NCI-H1694 (cell line): ENCODE measurements around the gene COL25A1.
"Not testable (repeated sequence)": the region's sequence is repeated elsewhere in the genome, so short reads cannot be mapped to it uniquely, and the experiment has no call there.

Experiments
- DNase-seq: peaks from one replicate; lab custom pipeline; 2025; lab: John Stamatoyannopoulos, UW

COL25A1 gene

DNA sequence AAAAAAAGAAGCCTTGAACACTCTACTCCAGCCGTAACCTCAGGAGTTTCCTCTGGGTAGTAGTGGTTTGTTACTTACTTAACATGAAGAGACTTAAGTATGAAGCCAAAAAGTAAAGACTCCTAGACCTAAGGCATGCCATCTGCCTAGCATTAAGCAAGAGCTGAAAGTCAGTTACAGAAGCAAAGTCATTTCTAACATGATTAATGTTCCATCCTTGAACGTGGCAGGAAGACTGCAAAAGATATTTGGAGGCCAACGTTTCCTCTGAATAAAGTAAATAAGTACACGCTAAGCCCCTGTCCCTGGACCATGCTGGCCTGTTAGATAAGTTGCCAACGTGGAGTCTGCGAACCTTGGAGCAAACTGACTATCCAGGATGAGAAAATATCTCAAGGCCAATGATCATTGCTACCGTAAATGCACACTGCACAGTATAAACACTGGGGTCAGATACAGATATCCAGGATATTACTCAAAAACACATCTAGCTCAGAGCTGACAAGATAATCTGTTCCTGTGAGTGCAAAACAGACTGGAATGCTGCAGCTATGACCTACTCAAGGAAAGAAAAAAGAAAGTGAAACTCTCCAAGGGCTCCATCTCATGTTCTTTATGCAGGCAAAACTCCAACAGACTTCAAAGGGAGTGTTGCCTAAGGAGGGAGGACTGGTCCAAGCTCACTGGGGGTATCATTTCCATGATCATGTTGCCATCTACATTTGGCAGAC lies 255.8 kb downstream of the COL25A1 start:
- DNase-seq, result no peak

DNA sequence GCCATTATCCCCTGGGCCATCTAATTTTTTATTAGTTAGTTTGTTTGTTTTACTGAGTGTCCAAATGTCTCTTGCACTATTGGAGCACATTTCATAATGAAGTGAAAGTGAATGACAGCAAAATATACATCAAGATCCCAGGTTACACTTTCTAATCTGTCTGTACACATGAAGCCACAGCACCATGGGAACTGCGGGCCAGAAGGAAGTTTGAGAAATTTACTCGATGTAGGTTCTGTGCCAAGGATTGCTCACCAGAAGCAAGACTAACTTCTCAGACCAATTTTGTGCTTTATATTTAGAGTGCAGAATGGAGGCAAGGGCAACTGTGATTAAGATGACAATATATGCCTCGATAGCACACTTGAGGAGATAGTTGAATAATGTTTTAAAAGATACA lies 258.0 kb downstream of the COL25A1 start:
- no peak for DNase-seq

DNA sequence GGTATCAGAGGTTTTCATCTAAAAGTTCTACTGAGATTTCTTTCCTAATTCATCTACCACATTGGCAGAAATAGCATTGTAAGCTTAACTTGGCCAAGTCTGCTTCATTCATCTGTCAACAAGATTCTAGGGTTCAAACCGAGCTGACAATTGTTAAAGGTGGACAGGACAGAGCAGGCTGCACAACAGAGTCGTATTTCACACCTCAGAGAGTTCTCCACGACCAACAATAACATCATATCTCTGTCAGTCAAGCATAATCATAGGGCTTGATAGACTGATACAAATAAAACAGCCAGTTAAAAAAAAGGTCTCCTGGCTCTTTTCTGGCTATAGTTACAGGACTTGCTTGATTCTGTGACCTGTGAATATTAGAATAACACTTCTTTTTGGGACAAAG lies 259.2 kb downstream of the COL25A1 start:
- no peak for DNase-seq

DNA sequence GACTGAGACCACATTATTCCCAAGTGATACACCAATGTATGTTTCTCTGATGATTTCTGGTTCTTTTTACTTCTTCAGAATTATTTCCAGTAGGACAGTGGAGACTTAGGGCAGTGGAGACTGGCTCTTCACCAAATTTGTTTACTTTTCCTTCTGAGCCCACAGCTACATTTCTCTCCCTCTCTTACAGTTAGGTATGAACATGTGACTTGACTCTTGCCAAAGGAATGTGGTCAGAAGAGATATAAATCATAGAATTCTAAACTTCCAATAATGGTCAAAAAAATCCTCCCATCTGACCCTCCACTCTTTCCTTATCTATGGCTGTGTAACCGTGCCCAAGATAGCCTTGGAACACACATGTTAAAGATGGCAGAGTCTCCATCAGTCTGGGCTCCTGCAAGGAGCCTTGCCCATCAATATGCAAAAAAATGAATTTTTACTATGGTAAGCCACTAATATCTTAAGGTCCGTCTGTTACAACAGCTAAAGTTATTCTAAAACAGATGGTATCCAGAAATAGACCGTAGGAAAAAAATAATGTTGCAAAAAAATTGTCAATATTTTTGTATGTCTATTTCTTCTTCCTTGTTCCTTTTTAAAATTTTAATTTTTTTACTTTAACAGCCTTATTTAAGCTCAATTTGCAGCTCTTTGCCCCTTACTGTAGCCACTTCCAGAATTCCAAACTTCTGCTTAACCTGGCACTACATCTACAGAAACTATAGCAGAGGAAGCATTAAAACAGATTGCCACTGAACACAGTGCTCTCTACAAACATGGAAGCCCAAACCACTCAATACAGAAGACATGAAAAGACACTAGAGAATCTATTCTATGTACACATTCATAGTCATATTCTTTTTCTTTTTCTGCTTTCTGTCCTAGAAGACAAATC lies 260.7 kb downstream of the COL25A1 start:
- no peak for DNase-seq

DNA sequence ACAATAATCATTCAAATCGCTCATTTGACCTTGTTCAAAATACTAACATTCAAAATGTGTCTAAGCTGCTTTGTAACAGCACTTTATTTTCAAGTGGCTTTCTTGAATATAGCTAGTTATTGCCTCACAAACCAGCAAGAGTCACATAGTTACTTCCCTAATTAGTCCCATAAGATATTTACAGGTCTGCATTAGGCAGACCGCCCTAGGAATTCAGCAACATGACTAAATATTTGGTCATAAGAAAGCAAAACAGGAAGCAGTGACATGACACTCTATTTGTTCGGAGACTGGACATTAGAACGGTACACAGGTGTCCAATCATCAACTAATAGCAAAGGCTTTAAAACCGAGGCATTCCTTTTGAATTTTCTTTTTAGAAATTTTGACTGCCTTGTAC lies 262.0 kb downstream of the COL25A1 start:
- no peak for DNase-seq

DNA sequence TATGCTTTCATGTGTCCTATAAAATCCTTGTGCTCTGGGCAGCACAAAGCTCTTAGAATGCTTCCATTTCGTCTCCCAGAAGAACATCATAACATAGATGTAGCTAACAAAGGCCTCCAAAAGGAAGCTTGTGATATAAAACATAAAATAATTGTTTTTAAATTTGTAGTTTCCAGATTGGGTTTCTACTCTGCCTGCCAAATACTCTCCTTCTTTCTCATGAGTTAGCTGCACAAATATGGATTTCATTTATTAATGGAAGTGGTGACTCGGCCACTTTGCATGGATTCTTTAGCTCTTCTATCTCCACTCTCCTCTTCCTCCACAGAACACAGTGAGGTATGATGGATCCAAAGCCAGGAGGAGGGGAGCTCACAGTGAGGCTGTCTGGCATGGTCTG lies 265.4 kb downstream of the COL25A1 start:
- no peak for DNase-seq

DNA sequence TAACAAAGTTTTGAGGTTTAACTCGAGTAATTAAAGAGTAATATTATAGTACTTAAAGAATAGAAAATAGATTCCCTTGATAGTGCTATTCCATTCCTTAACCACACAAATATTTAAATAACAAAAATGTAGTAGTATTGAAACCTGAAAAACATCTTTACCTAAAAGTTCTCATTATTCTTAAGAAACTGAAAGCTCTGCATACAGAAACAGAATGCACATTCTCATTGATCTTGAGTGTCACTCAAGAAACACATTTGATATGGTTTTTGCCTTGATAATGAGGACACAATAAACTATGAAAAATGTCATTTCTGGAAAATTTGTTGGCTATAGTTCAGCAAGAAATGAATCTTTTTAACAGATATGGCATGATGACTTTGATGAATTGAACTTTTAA lies 268.5 kb downstream of the COL25A1 start:
- DNase-seq, result no peak

DNA sequence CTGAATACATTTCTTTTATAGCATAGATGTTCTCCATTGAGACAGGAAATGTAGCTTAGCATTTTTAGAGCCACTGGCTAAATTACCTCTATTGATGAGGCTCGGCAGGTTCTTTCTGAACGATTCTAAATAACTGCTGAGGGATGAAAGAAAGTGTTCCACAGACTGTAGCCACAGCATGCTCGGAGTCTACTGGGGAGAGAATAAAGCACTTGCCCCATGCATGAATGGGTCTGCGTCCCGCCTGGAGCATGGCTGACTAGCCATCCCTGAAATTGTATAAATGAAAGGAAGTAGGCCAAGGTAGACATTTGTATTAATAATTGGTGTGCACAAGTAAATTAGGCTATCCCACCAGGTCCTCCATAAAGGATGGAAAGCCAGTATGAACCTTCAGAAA lies 269.8 kb downstream of the COL25A1 start:
- DNase-seq, result no peak

DNA sequence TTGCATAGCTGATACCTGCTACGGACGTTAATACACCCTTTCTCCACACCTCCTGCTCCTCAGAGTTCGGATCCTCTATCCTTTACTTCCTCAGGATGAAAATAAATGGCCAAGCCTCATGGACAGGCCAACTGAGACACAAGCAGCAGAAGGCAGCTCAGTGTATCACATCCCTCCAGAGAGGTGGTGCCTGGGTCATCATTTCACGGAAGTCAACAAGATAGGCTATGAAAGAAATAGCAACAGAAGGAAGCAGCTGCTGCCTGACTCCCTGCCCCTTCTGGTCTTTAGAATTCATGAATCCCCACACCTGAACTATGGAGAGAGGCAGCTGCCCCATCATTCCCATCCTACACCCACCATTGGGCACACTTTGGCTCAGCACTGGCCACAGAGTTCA lies 272.5 kb downstream of the COL25A1 start:
- DNase-seq, result no peak

DNA sequence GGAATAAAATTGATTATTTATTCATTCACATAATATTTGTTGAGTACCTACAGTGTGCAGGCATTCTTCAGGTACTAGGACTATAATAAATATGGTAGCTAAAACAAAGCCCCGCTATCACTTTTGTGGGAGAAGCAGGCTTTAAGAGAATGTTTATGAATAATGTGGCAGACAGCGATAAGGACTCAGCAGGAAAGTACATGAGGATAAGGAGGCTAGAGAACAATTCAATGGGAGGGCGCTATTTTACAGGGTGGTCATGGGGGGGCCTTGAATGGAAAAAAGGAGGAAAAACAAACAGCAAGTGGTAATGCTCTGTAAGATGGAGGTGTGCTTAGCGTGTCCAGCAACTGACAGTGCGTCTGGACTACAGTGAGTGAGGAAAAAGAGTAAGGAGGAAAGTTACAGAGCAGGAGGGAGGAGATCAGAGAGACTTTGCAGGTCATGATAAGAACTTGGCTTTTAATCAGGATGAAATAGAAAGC lies 275.4 kb downstream of the COL25A1 start:
- DNase-seq, result no peak

DNA sequence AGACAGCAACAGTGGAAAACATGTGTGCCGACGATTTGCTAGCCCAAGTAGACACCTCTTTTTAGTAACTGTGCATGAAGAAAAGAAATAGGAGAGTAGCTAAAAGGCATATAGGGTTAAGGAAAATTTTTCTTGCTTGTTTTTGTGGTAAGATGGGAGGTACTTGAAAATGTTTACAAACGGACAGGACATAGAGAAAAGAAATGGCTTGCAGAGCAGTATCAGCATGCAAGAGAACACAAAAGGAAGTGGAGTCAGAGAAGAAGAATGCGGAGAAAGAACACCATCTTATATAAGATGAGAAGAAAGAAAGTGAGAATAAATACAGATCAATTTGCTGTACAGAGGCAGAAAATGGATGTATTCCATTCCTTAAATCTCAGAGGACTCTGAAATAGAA lies 275.9 kb downstream of the COL25A1 start:
- no peak for DNase-seq

DNA sequence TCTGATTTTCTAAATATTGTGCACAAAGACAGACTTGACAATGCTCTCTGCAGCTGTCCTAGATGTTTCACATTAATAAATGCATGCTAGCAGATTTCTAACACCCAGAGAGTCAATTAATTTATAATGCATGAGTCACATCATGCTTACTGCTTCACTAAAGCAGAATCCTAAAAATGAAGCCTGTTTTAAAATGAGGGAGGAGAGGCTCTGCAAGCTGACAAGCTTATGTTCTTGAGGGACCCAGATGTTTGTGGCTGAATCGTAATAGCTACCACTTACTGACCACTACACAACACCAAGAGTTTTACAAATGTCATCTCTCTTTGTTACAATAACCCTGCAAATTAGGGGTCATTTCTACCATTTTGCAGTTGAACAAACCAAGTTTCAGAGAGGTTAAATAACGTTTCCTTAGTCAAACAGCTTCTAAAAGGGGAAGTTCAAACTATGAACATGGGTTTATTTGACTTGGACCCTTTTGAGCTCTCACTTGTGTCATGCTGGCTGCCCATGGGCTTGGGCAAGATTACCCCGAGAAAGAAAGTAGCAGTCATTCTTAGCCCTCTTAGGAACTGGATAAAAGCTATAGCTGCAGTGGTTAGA lies 276.9 kb downstream of the COL25A1 start:
- no peak for DNase-seq

DNA sequence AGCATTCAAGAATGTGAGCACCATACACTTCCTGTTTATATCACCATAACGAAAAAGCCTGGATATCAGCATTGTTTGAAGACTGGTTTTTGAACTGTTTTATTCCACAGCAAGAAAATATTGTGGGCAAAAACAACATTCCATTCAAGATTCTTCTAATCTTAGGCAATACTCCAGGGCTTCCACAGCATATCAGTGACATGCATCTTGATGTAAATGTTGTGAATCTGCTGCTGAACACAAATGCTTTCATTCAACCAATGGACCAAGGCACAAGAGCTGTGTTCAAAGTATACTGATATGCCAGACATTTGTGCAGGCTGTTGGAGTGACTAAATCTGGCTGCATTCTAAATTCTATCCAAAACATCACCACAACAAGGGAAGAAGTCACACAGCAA lies 279.5 kb downstream of the COL25A1 start:
- DNase-seq, result no peak

DNA sequence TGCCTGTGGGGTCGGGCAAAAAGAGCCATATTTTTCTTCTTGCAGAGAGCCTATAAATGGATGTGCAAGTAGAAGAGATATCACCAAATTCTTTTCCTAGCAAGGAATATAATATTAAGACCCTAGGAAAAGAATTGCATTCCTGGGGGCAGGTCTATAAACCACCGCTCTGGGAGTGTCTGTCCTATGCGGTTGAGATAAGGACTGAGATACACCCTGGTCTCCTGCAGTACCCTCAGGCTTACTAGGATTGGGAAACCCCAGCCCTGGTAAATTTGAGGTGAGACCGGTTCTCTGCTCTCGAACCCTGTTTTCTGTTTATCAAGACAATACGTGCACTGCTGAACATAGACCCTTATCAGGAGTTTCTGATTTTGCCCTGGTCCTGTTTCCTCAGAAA lies 280.8 kb downstream of the COL25A1 start:
- not testable (repeated sequence) for DNase-seq

DNA sequence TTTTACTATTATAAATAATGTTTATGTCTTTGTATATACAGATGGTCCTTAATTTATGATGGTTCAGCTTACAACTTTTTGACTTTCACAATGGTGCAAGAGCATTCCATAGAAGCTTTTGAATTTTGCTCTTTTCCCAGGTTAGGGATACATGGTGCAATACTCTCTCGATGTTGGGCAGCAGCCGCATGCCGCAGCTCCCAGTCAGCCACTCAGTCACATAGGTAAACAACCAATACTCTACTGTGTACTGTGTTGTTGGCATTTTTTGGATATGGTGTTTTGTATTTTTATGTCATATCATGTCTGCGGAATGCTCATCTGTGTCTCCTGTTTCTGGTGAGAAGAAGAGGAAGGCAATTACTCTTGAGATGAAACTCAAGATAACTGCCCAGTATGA lies 281.6 kb downstream of the COL25A1 start:
- DNase-seq, result no peak

DNA sequence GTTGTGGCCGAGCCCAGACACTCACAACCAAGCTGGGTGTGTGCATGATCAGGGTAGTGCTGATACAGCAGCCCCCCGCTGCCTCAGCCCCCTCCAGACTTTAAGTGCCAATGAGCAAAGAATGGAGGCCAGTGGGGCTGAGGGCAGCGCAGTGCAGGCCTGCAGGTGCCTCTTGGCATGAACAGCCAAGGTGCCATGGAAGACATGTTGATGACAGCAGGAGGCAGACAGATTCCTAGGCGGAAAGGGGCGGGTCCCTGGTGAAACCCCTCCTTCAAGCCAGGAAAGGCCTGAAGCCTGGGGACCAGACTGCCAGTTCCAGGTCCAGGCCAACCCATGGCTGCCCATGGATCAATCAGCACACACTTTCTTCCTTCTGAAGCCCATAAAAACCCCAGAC lies 286.3 kb downstream of the COL25A1 start:
- no peak for DNase-seq

DNA sequence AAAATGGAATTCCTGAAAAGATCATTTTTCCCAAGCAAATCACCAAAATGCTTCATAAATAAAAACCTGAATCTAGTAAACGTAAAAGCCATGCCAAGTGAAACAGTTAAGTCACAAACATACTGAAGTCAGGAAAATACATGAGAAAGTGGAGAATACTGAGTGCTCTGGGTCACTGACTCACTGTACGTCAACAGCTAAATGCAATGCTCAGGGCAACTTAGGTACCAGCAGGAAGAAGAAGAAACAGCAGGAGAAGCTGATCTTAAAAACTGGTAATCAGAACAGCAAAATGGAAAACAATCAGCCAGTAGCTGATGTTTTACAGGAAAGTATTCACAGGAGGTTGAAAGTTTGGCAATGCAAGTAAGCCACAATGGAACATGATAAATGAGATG lies 287.0 kb downstream of the COL25A1 start:
- DNase-seq, result no peak

DNA sequence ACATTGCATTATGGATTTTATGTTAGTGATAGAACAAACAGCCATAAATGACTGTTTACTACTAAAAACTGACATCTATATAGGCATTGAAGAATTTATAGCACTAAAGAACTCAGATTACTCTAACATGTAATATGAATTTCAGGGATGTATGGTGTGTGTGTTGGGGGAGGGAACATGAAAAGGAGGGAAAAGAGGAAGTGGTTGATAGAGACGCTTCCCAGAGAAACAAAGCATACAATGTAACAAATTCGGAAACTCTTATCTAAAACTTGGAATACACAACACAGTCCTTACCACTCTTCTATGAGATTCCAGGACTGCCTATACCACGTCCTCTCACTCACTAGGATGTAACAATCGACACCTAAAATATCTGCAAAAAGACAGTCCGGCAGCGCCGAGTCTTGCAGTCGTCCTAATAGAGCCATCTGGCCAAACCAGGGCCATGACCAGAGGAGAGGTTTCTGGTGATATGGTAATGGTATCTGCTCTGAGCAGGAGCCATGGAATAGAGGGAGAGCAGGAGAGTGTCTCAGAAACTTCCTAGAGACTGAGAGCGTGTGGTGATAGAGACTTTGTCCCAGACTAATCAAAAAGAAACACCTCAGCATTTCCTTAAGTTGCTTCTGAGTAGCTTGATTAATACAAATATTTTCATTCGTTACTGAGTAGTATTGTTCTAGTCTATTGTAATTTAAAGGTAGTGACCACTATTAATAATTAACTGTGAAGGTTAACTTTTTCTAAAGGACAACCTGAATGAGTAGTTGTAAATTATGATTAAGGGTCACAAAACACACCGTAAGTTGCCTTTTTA lies 287.7 kb downstream of the COL25A1 start:
- no peak for DNase-seq

DNA sequence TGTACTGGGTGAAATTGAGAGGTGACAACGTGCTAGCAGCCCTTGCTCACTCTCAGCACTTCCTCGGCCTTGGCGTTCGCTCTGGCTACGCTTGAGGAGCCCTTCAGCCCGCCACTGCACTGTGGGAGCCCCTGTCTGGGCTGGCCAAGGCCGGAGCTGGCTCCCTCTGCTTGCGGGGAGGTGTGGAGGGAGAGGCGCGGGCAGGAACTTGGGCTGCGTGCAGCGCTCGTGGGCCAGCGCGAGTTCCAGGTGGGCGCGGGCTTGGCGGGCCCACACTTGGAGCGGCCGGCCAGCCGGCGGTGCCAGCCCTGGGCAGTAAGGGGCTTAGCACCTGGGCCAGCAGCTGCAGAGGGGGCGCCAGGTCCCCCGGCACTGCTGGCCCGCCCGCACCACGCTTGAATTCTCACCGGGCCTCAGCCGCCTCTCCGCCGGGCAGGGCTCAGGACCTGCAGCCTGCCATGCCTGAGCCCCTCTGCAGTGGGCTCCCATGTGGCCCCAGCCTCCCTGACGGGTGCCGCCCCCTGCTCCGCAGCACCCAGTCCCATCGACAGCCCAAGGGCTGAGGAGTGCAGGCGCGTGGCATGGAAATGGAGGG lies 290.1 kb downstream of the COL25A1 start:
- DNase-seq, result no peak

DNA sequence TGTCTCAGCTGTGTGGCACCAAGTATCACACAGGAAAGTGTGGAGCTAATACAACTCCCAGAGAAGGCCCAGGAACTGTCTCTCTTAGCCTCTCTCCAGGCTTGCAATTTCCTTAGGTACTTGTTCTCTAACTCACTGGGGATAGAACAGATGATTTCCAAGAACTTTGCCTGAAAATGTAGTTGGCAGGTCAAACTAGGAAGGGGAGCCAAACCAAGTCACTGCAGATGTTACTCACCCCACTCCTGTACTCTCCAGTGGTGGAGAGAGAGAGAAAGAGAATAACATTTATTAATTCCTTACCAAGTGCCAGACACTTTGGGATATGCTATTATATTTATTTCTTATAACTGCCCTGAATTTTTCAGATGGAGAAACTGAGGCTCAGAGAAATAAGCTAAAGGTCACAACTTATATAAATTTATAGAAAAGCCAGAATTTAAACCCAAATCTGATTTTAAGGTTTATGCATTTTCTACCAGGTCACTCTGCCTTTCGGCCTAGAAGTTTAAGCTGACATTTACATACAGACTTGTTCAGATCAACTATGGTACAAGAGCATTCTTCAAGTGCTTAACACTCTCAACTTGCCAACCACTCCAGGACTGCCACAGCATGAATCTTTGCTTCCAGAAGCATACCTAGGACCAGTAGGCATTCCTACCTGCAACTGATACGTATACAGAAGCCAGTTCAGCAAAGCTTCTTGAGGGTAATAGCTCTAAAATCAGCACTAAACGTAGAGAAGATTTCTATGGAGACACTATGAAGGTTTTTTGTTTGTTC lies 291.0 kb downstream of the COL25A1 start:
- DNase-seq, result no peak

DNA sequence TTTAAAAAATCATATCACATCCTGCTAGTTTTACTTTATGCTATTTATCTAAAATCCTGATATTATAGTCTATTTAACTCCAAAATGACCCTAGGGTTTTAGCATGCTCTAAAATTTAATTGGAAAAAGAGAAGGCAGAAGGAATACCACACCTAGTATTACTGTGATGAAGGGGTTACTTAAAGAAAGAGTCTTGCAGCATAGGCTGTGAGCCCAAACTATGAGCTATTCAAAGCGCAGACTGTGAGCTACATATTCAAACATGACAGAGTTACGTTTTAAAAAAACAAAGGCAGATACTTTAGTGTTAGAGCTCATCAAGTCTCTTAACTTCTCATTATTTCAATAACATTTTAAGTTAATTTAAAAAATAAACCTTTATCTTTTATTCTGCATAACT lies 291.9 kb downstream of the COL25A1 start:
- DNase-seq, result no peak
